GM23248 (cell line): ENCODE results near the gene BMPR1B. TPM values are rescaled to one million over a fixed set of nuclear protein-coding genes. Genes with fewer than 3 reads are reported as not detected.
A peak's percentile ranks its signal among the peaks of the same experiment; 100 is the strongest.

Source experiments
- DNase-seq: peaks from one replicate; pipeline ENCODE4 v3.0.0-alpha.2; 2015
- H2AFZ ChIP-seq: fragments of 200-600 bp; sonication (generic); 2 replicates; pipeline ENCODE4 v1.6.1; 2016; ENCODE audit warnings: antibody characterized with exemption
- H3F3A ChIP-seq: fragments of 200-600 bp; sonication (generic); 2 replicates; pipeline ENCODE4 v1.6.1; 2016; ENCODE audit warnings: mild to moderate bottlenecking, antibody characterized with exemption, mixed run types; ENCODE audit not compliant: insufficient read depth
- H3K27ac ChIP-seq: fragments of 200-600 bp; sonication (generic); 2 replicates; pipeline ENCODE4 v1.5.1; 2016; ENCODE audit warnings: mild to moderate bottlenecking
- H3K27me3 ChIP-seq: fragments of 200-600 bp; sonication (generic); replicated peaks from 2 replicates; pipeline ENCODE4 v1.6.1; 2016; ENCODE audit warnings: mild to moderate bottlenecking; ENCODE audit not compliant: insufficient read depth
- H3K36me3 ChIP-seq: fragments of 200-600 bp; sonication (generic); 2 replicates; pipeline ENCODE4 v1.6.1; 2016; ENCODE audit warnings: low read depth, mild to moderate bottlenecking
- H3K4me1 ChIP-seq: fragments of 200-600 bp; sonication (generic); 2 replicates; pipeline ENCODE4 v1.6.1; 2016; ENCODE audit warnings: mild to moderate bottlenecking; ENCODE audit not compliant: insufficient read depth
- H3K4me2 ChIP-seq: fragments of 200-600 bp; sonication (generic); one replicate; pipeline ENCODE4 v1.6.1; 2016; ENCODE audit warnings: mild to moderate bottlenecking; ENCODE audit not compliant: unreplicated experiment
- H3K4me3 ChIP-seq: fragments of 200-600 bp; sonication (generic); 2 replicates; pipeline ENCODE4 v1.5.1; 2016; ENCODE audit warnings: mild to moderate bottlenecking
- H3K79me2 ChIP-seq: fragments of 200-600 bp; sonication (generic); 2 replicates; pipeline ENCODE4 v1.6.1; 2016; ENCODE audit warnings: mild to moderate bottlenecking; ENCODE audit not compliant: insufficient read depth
- H3K9ac ChIP-seq: fragments of 200-600 bp; sonication (generic); 2 replicates; pipeline ENCODE4 v1.6.1; 2016; ENCODE audit warnings: mild to moderate bottlenecking
- H3K9me2 ChIP-seq: fragments of 200-600 bp; sonication (generic); 2 replicates; pipeline ENCODE4 v1.6.1; 2016; ENCODE audit warnings: mixed run types, mild to moderate bottlenecking, moderate library complexity; ENCODE audit not compliant: insufficient read depth
- H3K9me3 ChIP-seq: fragments of 200-600 bp; sonication (generic); one replicate; pipeline ENCODE4 v1.6.1; 2017; ENCODE audit warnings: low read depth
- H4K20me1 ChIP-seq: fragments of 200-600 bp; sonication (generic); 2 replicates; pipeline ENCODE4 v1.6.0; 2016; ENCODE audit not compliant: insufficient read depth
- EZH2 ChIP-seq: fragments of 200-600 bp; sonication (generic); IDR thresholded peaks from 2 replicates; pipeline ENCODE4 v1.6.1; 2018; ENCODE audit warnings: antibody characterized with exemption, mild to moderate bottlenecking; ENCODE audit not compliant: insufficient read depth, poor library complexity, severe bottlenecking
- EZH2phosphoT487 ChIP-seq: fragments of 200-600 bp; sonication (generic); IDR thresholded peaks from 2 replicates; pipeline ENCODE4 v1.6.1; 2018; ENCODE audit warnings: antibody characterized with exemption, moderate library complexity, mild to moderate bottlenecking, low read depth; ENCODE audit not compliant: insufficient read depth
- WGBS, 2 experiments: methylation state at CpG; one replicate each; pipeline ENCODE4 v1.1.6; 2015 to 2017; ENCODE audit warnings: low lambda C conversion rate in 2 of 2, low coverage in 1 of 2; ENCODE audit errors: missing lambda C conversion rate in 2 of 2; 5-methylcytosine and 5-hydroxymethylcytosine counted together
- in situ Hi-C: fragments of 300-500 bp; cut with MboI; formaldehyde crosslinking; loops from 2 replicates; pipeline ENCODE4 v1.15.0; 2020
- polyA plus RNA-seq: library from polyadenylated mRNA; unstranded; fragments of >200 nt; fragmentation: Nextera tagmentation; extraction: Ambion mirVana; gene quantifications from 2 replicates; pipeline ENCODE4 v1.2.1, GENCODE V29; 2016
- total RNA-seq: library from RNA; depleted of rRNA; stranded (reverse); fragments of >200 nt; shearing (Covaris generic); gene quantifications from 2 replicates; pipeline ENCODE4 v1.2.3, GENCODE V29; 2014

The BMPR1B gene
- total and polyA plus RNA-seq, 2 experiments from 2014 or later = 0.60 to 0.76 TPM

DNA sequence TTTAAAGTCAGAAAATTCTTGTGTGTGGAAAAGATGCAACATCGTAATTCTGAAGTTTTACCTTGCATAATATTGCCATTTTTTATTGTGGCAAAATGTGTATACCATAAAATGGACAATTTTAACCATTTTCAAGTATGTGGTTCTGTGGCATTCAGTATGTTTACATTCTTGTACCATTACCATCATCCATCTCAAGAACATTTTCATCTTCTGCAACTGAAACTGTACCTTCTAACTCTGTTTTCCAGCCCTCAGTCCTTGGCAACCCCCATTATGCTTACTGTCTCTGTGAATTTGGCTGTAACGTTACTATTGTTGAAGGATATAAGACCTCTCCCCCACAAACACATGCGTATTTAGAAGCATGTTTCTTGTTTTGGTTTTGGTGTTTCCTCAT, 123.2 kb downstream of the BMPR1B start:
- 62 to 71% methylated on average over 3 of the region's 3 CpGs for WGBS, 2 experiments
- H3K4me2 ChIP-seq = no peak overlapping the region
- H3K27ac ChIP-seq = no peak overlapping the region
- no peak overlapping the region for H3K9ac ChIP-seq
- no peaks in the 10 kb centered on the region for H3K9me3 ChIP-seq
- no peaks in the 10 kb centered on the region for H3K9me2 ChIP-seq
- no peaks in the 10 kb centered on the region for H3K79me2 ChIP-seq
- H3K4me3 ChIP-seq = no peak overlapping the region
- DNase-seq = peak; percentile 34
- no peaks in the 10 kb centered on the region for H4K20me1 ChIP-seq
- TF ChIP-seq EZH2 = no peak
- TF ChIP-seq EZH2phosphoT487 = no peak
- H2AFZ ChIP-seq = no peak overlapping the region
- in situ Hi-C loops = no loop called here
- peaks cover 18% of the 10 kb centered on the region for H3K4me1 ChIP-seq
- peaks cover 10% of the 10 kb centered on the region for H3F3A ChIP-seq
- no peaks in the 10 kb centered on the region for H3K36me3 ChIP-seq
- H3K27me3 ChIP-seq = no peaks in the 10 kb centered on the region

- Histone ChIP-seq H3K36me3 (no peaks in the 10 kb centered on the region), H3K4me3 (no peak overlapping the region), H3K9me3 (no peaks in the 10 kb centered on the region), H3K9ac (no peak overlapping the region), H3K4me2 (no peak overlapping the region), H3K27me3 (no peaks in the 10 kb centered on the region), H3K9me2 (no peaks in the 10 kb centered on the region), H3K79me2 (no peaks in the 10 kb centered on the region), H4K20me1 (no peaks in the 10 kb centered on the region), H2AFZ (no peak overlapping the region), H3K4me1 (peaks cover 10% of the 10 kb centered on the region), H3K27ac (no peak overlapping the region), H3F3A (peaks cover 10% of the 10 kb centered on the region)
- TF ChIP-seq EZH2phosphoT487 (no peak), EZH2 (no peak)
- WGBS, 2 experiments = 73 to 91% methylated on average over 2 of the region's 2 CpGs
- in situ Hi-C loops = no loop called here
- no peak for DNase-seq
Observed at GRCh38 chr4:94882756-94883155, 125.0 kb downstream of the BMPR1B start.

GRCh38 chr4:94887027-94887426, 129.3 kb downstream of the BMPR1B start:
- Histone ChIP-seq H3K4me1 (no peaks in the 10 kb centered on the region), H3K9ac (no peak overlapping the region), H3K9me2 (no peaks in the 10 kb centered on the region), H3K27me3 (no peaks in the 10 kb centered on the region), H3K79me2 (no peaks in the 10 kb centered on the region), H2AFZ (no peak overlapping the region), H3K4me2 (no peak overlapping the region), H3K36me3 (no peaks in the 10 kb centered on the region), H4K20me1 (no peaks in the 10 kb centered on the region), H3K4me3 (no peak overlapping the region), H3K9me3 (no peaks in the 10 kb centered on the region), H3K27ac (no peak overlapping the region), H3F3A (no peaks in the 10 kb centered on the region)
- DNase-seq = no peak
- in situ Hi-C loops = no loop called here
- 84 to 90% methylated on average over 3 of the region's 3 CpGs for WGBS, 2 experiments
- TF ChIP-seq EZH2 (no peak), EZH2phosphoT487 (no peak)

DNA sequence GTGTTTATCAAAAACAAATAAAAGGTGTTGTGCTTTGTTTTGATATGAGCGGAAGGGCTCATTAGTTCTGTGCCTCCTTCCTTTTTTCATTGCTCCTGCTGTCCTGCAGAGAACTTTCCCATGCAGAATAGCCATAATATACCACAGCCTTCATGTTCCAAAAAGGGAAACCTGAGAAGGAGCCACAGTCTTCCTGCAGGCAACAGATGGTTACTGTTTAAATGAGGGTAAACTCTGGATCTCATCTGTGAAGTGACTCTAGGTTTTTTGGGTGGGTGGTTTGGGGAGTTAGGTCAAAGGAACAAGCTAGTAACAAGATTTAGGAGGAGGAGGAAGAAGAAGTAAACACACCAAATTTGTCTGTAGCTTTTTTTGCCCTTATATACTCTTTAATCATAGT, 131.8 kb downstream of the BMPR1B start:
- H3K4me2 ChIP-seq = no peak overlapping the region
- DNase-seq = no peak
- H3K4me1 ChIP-seq = no peaks in the 10 kb centered on the region
- H3K79me2 ChIP-seq = no peaks in the 10 kb centered on the region
- H4K20me1 ChIP-seq = no peaks in the 10 kb centered on the region
- no peaks in the 10 kb centered on the region for H3K9me3 ChIP-seq
- H3K27me3 ChIP-seq = no peaks in the 10 kb centered on the region
- in situ Hi-C loops = no loop called here
- H3K27ac ChIP-seq = no peak overlapping the region
- H3K36me3 ChIP-seq = no peaks in the 10 kb centered on the region
- no peak overlapping the region for H2AFZ ChIP-seq
- H3F3A ChIP-seq = no peaks in the 10 kb centered on the region
- no peak for TF ChIP-seq EZH2phosphoT487
- no peak for TF ChIP-seq EZH2
- 97 to 100% methylated on average over 1 of the region's 1 CpG for WGBS, 2 experiments
- H3K9ac ChIP-seq = no peak overlapping the region
- no peaks in the 10 kb centered on the region for H3K9me2 ChIP-seq
- H3K4me3 ChIP-seq = no peak overlapping the region

GRCh38 chr4:94889946-94890345, 132.2 kb downstream of the BMPR1B start:
- Histone ChIP-seq H3K4me2 (no peak overlapping the region), H4K20me1 (no peaks in the 10 kb centered on the region), H2AFZ (no peak overlapping the region), H3K9me2 (no peaks in the 10 kb centered on the region), H3K4me1 (no peaks in the 10 kb centered on the region), H3K4me3 (no peak overlapping the region), H3K27me3 (no peaks in the 10 kb centered on the region), H3K9ac (no peak overlapping the region), H3K9me3 (no peaks in the 10 kb centered on the region), H3K27ac (no peak overlapping the region), H3K79me2 (no peaks in the 10 kb centered on the region), H3K36me3 (no peaks in the 10 kb centered on the region), H3F3A (no peaks in the 10 kb centered on the region)
- DNase-seq = peak; percentile 32
- 36 to 46% methylated on average over 3 of the region's 3 CpGs for WGBS, 2 experiments
- in situ Hi-C loops = no loop called here
- TF ChIP-seq EZH2 (no peak), EZH2phosphoT487 (no peak)
